OCI-LY7 (cell line): ENCODE data around the gene RUNX1. TPM values are rescaled to one million over a fixed set of nuclear protein-coding genes. Genes with fewer than 3 reads are reported as not detected.

Experiments used
- BruUV-seq: library from RNA; stranded (reverse); fragments of 400-500 nt; replicated peaks from 2 replicates; lab custom pipeline; 2021; lab: Mats Ljungman, UMichigan
- CTCF ChIA-PET: fragments of 300-600 bp; sonication (Branson Sonifier 250); formaldehyde crosslinking; loops from one replicate; lab custom pipeline; 2022; ENCODE audit warnings: antibody characterized with exemption; ENCODE audit not compliant: unreplicated experiment; lab: Charles Lee
- POLR2A ChIA-PET: fragments of 300-600 bp; sonication (Branson Sonifier 250); formaldehyde crosslinking; loops from one replicate; lab custom pipeline; 2022; ENCODE audit warnings: antibody characterized with exemption; lab: Charles Lee
- DNase-seq: peaks from one replicate; pipeline ENCODE4 v3.0.0-alpha.2; 2015; ENCODE audit warnings: low spot score
- H2AFZ ChIP-seq: fragments of 200-600 bp; sonication (generic), shearing (Covaris generic); 2 replicates; pipeline ENCODE4 v1.6.1; 2014; ENCODE audit warnings: mild to moderate bottlenecking, antibody characterized with exemption, low read length, moderate library complexity
- H3K27ac ChIP-seq: fragments of 200-600 bp; sonication (generic); 2 replicates; pipeline ENCODE4 v1.5.1; 2014; ENCODE audit warnings: mixed run types, low read depth, mild to moderate bottlenecking, moderate library complexity, low read length, inconsistent platforms; ENCODE audit not compliant: poor library complexity, severe bottlenecking
- H3K36me3 ChIP-seq: fragments of 200-600 bp; sonication (generic); 2 replicates; pipeline ENCODE4 v1.6.1; 2014; ENCODE audit warnings: mild to moderate bottlenecking, antibody characterized with exemption, low read length, moderate library complexity, mixed read lengths; ENCODE audit not compliant: insufficient read depth
- H3K4me1 ChIP-seq: fragments of 200-600 bp; sonication (generic); 2 replicates; pipeline ENCODE4 v1.5.1; 2014; ENCODE audit warnings: mild to moderate bottlenecking, low read length; ENCODE audit not compliant: insufficient read depth, poor library complexity, severe bottlenecking
- H3K4me2 ChIP-seq: fragments of 200-600 bp; sonication (generic); 2 replicates; pipeline ENCODE4 v1.6.1; 2014; ENCODE audit warnings: mild to moderate bottlenecking, low read length
- H3K4me3 ChIP-seq: fragments of 200-600 bp; sonication (generic); 2 replicates; pipeline ENCODE4 v1.5.1; 2014; ENCODE audit warnings: mild to moderate bottlenecking, low read depth, low read length; ENCODE audit not compliant: poor library complexity, severe bottlenecking
- H3K79me2 ChIP-seq: fragments of 200-600 bp; sonication (generic); 2 replicates; pipeline ENCODE4 v1.6.1; 2016; ENCODE audit warnings: low read depth, mild to moderate bottlenecking, low read length, moderate library complexity, mixed read lengths; ENCODE audit not compliant: insufficient read depth
- H3K9me2 ChIP-seq: fragments of 200-600 bp; sonication (generic); 2 replicates; pipeline ENCODE4 v1.6.1; 2016; ENCODE audit warnings: mild to moderate bottlenecking, low read length, mixed read lengths; ENCODE audit not compliant: insufficient read depth
- H3K9me3 ChIP-seq: fragments of 200-600 bp; sonication (generic); 2 replicates; pipeline ENCODE4 v1.6.1; 2014; ENCODE audit warnings: mild to moderate bottlenecking, mixed run types, low read length, mixed read lengths
- H4K20me1 ChIP-seq: fragments of 200-600 bp; sonication (generic); 2 replicates; pipeline ENCODE4 v1.6.1; 2014; ENCODE audit warnings: mild to moderate bottlenecking, antibody characterized with exemption, low read length, moderate library complexity, mixed read lengths; ENCODE audit not compliant: insufficient read depth
- CTCF ChIP-seq: fragments of 200-600 bp; sonication (generic); conservative IDR thresholded peaks from 2 replicates; pipeline ENCODE4 v1.5.1; 2014; ENCODE audit warnings: mild to moderate bottlenecking, antibody characterized with exemption, low read length, moderate library complexity, mixed read lengths
- EZH2phosphoT487 ChIP-seq: fragments of 200-600 bp; sonication (generic); IDR thresholded peaks from 2 replicates; pipeline ENCODE4 v1.6.1; 2018; ENCODE audit warnings: low read depth, borderline replicate concordance, mild to moderate bottlenecking, mixed run types, antibody characterized with exemption, low read length, moderate library complexity, mixed read lengths
- intact Hi-C: fragments of 100-400 bp; cut with micrococcal nuclease; formaldehyde crosslinking; loops from one replicate; pipeline ENCODE4 v1.10.0; 2022; ENCODE audit not compliant: unreplicated experiment
- total RNA-seq, 2 experiments: library from RNA; depleted of rRNA in 1 of 2; stranded (reverse); fragments of >200 nt in 1 of 2; shearing (Covaris generic) in 1 of 2; gene quantifications; 2 replicates each; pipeline ENCODE4 v1.2.3, GENCODE V29; 2014 to 2022

Gene RUNX1
- total RNA-seq, 2 experiments from 2014 or later: 30.5 to 40.8 TPM

DNA sequence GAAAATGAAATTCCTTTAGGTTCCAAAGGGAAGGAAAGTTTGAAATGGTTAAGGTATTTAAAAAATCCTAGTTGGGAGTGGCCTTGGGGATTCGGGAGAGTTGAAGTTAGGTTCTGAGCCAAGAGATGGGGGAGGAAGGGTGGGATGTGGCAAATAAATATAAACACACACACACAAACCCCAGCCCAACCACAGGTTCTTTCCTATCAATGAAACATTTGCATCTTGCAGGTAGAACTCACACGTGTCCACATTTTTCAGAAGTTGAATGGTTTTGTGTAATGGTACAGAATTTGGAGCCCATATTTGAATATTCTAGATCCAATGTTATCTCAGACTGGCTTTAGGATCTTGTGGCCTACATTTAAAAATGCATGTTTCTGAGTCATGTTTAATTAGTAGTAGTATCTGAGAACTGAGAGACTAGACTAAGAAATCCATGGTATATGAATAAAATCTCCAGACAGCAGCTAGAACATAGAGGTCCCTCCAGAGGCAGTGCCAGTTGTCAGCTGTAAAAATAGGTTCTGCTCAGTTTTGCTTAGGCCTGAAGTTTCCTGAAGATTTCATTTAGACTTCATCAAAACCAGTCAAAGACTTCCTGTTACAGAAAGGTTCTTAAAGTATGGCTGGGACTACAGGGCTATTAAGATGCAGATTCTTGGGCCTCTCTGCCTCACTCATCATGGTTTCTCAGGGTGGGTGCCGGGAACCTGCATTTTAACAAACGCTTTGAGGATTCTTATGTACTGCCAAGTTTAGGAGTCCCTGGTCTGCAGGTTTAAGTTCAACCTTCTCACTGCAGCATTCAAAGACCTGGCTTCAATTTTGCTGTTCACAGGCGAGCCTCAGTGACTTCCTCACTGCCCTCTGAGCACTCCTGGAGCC, 21.3 kb downstream of the RUNX1 start:
- BruUV-seq: no TSS peak
- H3K4me3 ChIP-seq: peak overlapping the region; percentile 65
- intact Hi-C loops: loop anchor here (1.0 to 2.0 kb wide), 4 partner anchors 20 to 199 kb away; no protein-coding TSS in a partner anchor

DNA sequence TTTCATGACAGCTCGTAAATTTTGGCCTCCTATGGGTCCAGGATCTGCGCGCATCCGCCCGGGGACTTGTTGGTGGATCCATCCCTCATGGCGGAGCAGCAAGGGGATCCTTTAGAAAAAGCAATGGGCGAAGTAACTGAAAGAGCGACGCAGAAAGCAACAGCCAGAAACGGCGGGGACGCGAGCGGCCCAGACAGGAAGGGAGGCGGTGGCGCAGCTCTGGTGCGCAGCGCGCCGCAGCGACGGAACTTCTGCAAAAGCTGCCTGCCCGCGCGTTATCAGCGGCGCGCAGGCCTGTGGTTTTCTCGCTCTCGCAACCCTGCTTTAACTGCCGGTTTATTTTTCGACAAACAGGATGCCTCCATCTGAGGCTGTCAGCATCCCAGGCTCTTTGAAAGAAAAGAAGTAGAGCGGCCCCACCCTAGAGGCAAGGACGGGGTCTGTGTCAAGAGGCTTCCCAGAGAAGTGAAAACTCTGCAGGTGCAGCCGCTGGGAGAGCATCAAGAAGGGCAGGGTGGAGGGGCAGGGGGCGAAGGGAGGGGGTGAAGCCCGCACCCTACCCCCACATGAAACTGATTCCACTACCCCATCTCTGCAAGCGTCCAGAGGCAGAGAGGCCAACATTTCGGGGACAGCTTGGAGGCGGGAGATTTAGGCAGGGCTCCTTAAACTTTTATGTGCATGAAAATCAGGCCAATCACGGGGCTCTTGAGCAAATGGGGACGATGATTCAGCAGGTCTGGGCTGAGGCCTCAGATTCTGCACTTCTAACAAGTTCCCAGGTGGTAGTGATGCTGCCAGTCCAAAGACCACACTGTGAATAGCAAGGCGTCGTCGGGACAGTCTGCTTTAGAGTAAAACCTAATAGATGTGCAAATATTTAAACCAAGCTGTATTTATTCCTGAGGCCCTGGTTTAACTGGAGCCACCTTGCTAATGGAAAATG, 22.2 kb downstream of the RUNX1 start:
- ChIA-PET CTCF (no interaction called here), POLR2A (interaction anchor here (0.5 to 2.0 kb wide), 6 partner anchors 17 to 203 kb away, joined by 3 to 6 read pairs (median 4); no protein-coding TSS in a partner anchor)
- Histone ChIP-seq H2AFZ (peak overlapping the region; percentile 17; the same call in 1 of the 2 replicates), H3K9me3 (no peaks in the 10 kb centered on the region), H3K27ac (peak overlapping the region; percentile 97), H3K4me2 (peak overlapping the region; percentile 95), H3K4me1 (peaks cover 69% of the 10 kb centered on the region), H3K36me3 (peaks cover 52% of the 10 kb centered on the region), H4K20me1 (peaks cover 11% of the 10 kb centered on the region; the same call in 1 of the 2 replicates), H3K79me2 (peaks cover 79% of the 10 kb centered on the region), H3K4me3 (peak overlapping the region; percentile 65), H3K9me2 (no peaks in the 10 kb centered on the region)
- intact Hi-C loops: loop anchor here (1.0 to 2.0 kb wide), 4 partner anchors 21 to 200 kb away; no protein-coding TSS in a partner anchor
- no peak for TF ChIP-seq EZH2phosphoT487
- TF ChIP-seq CTCF: peak; percentile 21; the same call in 1 of the 2 replicates
- no TSS peak for BruUV-seq
- peak; percentile 93 for DNase-seq

More for the DNA sequence above, 21.3 kb downstream of the RUNX1 start:
- H3K4me1 ChIP-seq: peaks cover 69% of the 10 kb centered on the region
- no peaks in the 10 kb centered on the region for H3K9me2 ChIP-seq
- H3K9me3 ChIP-seq: no peaks in the 10 kb centered on the region
- H3K27ac ChIP-seq: peak overlapping the region; percentile 97
- peaks cover 11% of the 10 kb centered on the region; the same call in 1 of the 2 replicates for H4K20me1 ChIP-seq
- H2AFZ ChIP-seq: no peak overlapping the region
- ChIA-PET CTCF (no interaction called here), POLR2A (interaction anchor here (0.7 kb wide), 1 partner anchor 77 kb away, joined by 3 read pairs; no protein-coding TSS in a partner anchor)
- H3K4me2 ChIP-seq: peak overlapping the region; percentile 95
- peaks cover 88% of the 10 kb centered on the region for H3K79me2 ChIP-seq
- TF ChIP-seq EZH2phosphoT487 (no peak), CTCF (no peak)
- DNase-seq: peak; percentile 34
- peaks cover 55% of the 10 kb centered on the region for H3K36me3 ChIP-seq
